ENCODE data around the gene CAMTA1. TPM values are rescaled to one million over a fixed set of nuclear protein-coding genes. Genes with fewer than 3 reads are reported as not detected.

Gene CAMTA1
- total and polyA plus RNA-seq, 9 of the 15 experiments (the other 6 are each of a cell fraction or from before 2014, with no cell fraction given), result 43.9 to 161 (median 65.9) TPM

GRCh38 chr1:6868660-6869380 lies 83.6 kb downstream of the CAMTA1 start:
- Histone ChIP-seq H3K79me2 (ENCODE audit: control insufficient read depth, insufficient read depth, low read length) (no peaks in the 10 kb centered on the region), H3K9ac (ENCODE audit: insufficient read depth in 1 of 2, low read depth in 2 of 2, low read length in 2 of 2) (no peak overlapping the region), H3K27me3 (ENCODE audit: control insufficient read depth in 2 of 2, insufficient read depth in 2 of 2, low read length in 2 of 2) (no peaks in the 10 kb centered on the region), H3K4me1 (replicated peaks in 1 of 2; ENCODE audit: control insufficient read depth in 2 of 2, insufficient read depth in 2 of 2, low read length in 2 of 2) (peaks cover 0 to 9% of the 10 kb centered on the region in 2 experiments; a peak in 1 of 5 replicates), H4K20me1 (replicated peaks; ENCODE audit: control insufficient read depth, insufficient read depth, low read length) (no peaks in the 10 kb centered on the region), H3K9me1 (ENCODE audit: control insufficient read depth, insufficient read depth, low read length) (no peaks in the 10 kb centered on the region), H3K27ac (ENCODE audit: extremely low read depth, low read depth, low read length) (no peak overlapping the region), H3K4me2 (ENCODE audit: insufficient read depth, low read length) (no peak overlapping the region), H3K9me3 (replicated peaks; ENCODE audit: control insufficient read depth, insufficient read depth, low read depth, low read length) (no peaks in the 10 kb centered on the region), H3K36me3 (ENCODE audit: control insufficient read depth, insufficient read depth, low read length) (peaks cover under 1% of the 10 kb centered on the region; the same call in 1 of the 3 replicates), H3K4me3 (no peak overlapping the region), H2AFZ (ENCODE audit: low read depth, low read length) (peak overlapping the region; percentile 15; the same call in 1 of the 2 replicates)
- TF ChIP-seq MCM2 (IDR thresholded peaks at IDR 0.05; ENCODE audit: low read depth) (no peak), BDP1 (IDR thresholded peaks at IDR 0.05; ENCODE audit: insufficient read depth, insufficient read length) (no peak), SNRNP70 (optimal IDR thresholded peaks at IDR 0.05; ENCODE audit: low read depth, low read length) (no peak), ERF (CRISPR knock-in tag; IDR thresholded peaks at IDR 0.05) (no peak), PHF20 (IDR thresholded peaks at IDR 0.05; ENCODE audit: partially characterized antibody) (no peak), PURB (CRISPR knock-in tag; IDR thresholded peaks at IDR 0.05; ENCODE audit: low read depth) (no peak), ID3 (CRISPR knock-in tag; IDR thresholded peaks at IDR 0.05) (no peak), ID3 (tag; IDR thresholded peaks at IDR 0.05) (no peak), TCF15 (CRISPR knock-in tag; IDR thresholded peaks at IDR 0.05) (no peak), TCFL5 (CRISPR knock-in tag; conservative IDR thresholded peaks at IDR 0.05) (no peak), ZNF212 (CRISPR knock-in tag; IDR thresholded peaks at IDR 0.05) (no peak), NFYB (IDR thresholded peaks at IDR 0.05; ENCODE audit: extremely low read depth, insufficient read length) (no peak), HNRNPH1 (optimal IDR thresholded peaks at IDR 0.05; ENCODE audit: low read depth, low read length) (no peak), SETDB1 (IDR thresholded peaks at IDR 0.05; ENCODE audit: low read length) (no peak), ZNF311 (CRISPR knock-in tag; IDR thresholded peaks at IDR 0.05) (no peak), CCNT2 (IDR thresholded peaks at IDR 0.05; ENCODE audit: borderline replicate concordance, extremely low read depth, insufficient read length, low read depth, low read length) (no peak)
- 45% methylated on average over 2 of the region's 2 CpGs for WGBS (ENCODE audit: insufficient coverage, low coverage, missing lambda C conversion rate)
- in situ Hi-C loops (cut with MboI), result no loop called here
- ChIA-PET CTCF (ENCODE audit: low intra/inter-chr PET ratio) (interaction anchor here (0.7 kb wide), 1 partner anchor 213 kb away, joined by 3 read pairs; no protein-coding TSS in a partner anchor), POLR2A (interaction anchor here (0.7 to 1.8 kb wide), 3 partner anchors 9 to 50 kb away, joined by 3 to 5 read pairs (median 4); no protein-coding TSS in a partner anchor)
- peak; percentile 47 for ATAC-seq
- intact Hi-C loops (cut with micrococcal nuclease), result no loop called here
- no TSS peak for BruUV-seq (replicated peaks)
- FAIRE-seq, result no peak
- no peak for DNase-seq (ENCODE audit: extremely low read depth in 1 of 4, low spot score in 3 of 4)
